ENCODE measurements around the gene VAMP1. TPM values are rescaled to one million over a fixed set of nuclear protein-coding genes. Genes with fewer than 3 reads are reported as not detected.

Gene VAMP1
- total and polyA plus RNA-seq, 4 donors, result 4.7 to 14.1 (median 6.3) TPM

DNA sequence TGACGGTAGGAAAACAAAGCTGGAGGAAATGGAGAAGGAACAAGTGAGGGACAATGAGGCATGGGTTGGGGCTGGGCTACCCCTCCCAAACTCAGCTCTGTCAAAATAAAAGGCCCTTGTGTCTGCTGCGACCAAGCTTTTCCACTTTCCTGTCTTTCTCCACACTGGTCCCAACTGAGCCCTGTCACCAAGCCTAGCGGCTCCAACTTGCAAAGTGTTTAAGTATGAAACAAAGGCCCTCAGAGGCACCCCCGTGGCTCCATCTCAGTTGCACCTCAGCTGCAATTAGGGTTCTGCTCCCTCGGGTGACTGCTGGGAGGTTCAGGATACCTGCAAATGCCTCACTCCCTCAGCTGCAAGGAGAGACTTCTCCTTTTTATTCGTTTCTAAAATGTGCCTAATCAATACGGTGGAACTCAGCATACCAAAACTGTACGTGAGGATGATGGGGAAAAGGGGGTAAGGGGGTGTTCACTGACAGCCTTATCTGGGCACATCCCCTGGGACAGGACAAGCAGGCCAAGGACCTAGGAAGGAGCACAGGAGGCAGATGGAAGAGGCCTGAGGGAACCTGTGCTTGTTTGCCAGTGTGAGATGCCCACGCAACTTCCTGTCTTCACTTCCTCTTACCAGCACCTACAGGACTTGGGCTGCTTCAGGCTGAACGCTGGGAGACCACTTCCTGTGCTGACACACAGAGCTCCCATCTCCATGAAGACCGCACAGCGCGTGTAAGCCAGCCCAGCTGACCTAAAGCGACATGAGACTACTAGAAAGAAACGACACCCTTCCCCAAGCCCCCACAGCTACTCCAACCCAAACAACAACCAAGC, 8.9 kb downstream of the VAMP1 start:
- Histone ChIP-seq H3K9ac (ENCODE audit: insufficient read depth in 1 of 2, low read length in 2 of 2) (no peak overlapping the region), H3K4me1 (ENCODE audit: control insufficient read depth in 5 of 5, insufficient read depth in 5 of 5, low read length in 5 of 5) (peaks cover 0 to 5% (median 0%) of the 10 kb centered on the region in 5 donors), H3K9me3 (ENCODE audit: control insufficient read depth in 4 of 4, insufficient read depth in 3 of 4, low read length in 3 of 4) (no peaks in the 10 kb centered on the region), H3K27ac (ENCODE audit: low read depth in 1 of 2, low read length in 1 of 2) (peak overlapping the region; percentile 14 to 84), H3K4me3 (no peak overlapping the region), H3K27me3 (ENCODE audit: control insufficient read depth in 3 of 3, insufficient read depth in 3 of 3, low read length in 2 of 3) (no peaks in the 10 kb centered on the region), H3K36me3 (ENCODE audit: control insufficient read depth in 4 of 4, insufficient read depth in 4 of 4, low read length in 4 of 4) (peaks cover 4 to 58% (median 38%) of the 10 kb centered on the region in 4 donors)
- ATAC-seq (ENCODE audit: insufficient read depth, low FRiP score) (peak; percentile 30), DNase-seq (peak; percentile 25 to 50 (median 31))
- 24 to 56% methylated on average over 15 of the region's 15 CpGs for WGBS, 2 donors
- TF ChIP-seq CTCF (IDR thresholded peaks at IDR 0.05; ENCODE audit: control extremely low read depth, extremely low read depth), result no peak

GRCh38 chr12:6460751-6461371, 9.6 kb downstream of the VAMP1 start:
- Histone ChIP-seq H3K27ac (ENCODE audit: low read depth in 1 of 2, low read length in 1 of 2) (peak overlapping the region; percentile 55 to 84), H3K9ac (ENCODE audit: insufficient read depth in 1 of 2, low read length in 2 of 2) (no peak overlapping the region), H3K4me3 (no peak overlapping the region), H3K36me3 (ENCODE audit: control insufficient read depth in 4 of 4, insufficient read depth in 4 of 4, low read length in 4 of 4) (peaks cover 4 to 53% (median 37%) of the 10 kb centered on the region in 4 donors), H3K4me1 (ENCODE audit: control insufficient read depth in 5 of 5, insufficient read depth in 5 of 5, low read length in 5 of 5) (peaks cover 0 to 5% (median 0%) of the 10 kb centered on the region in 5 donors), H3K27me3 (ENCODE audit: control insufficient read depth in 3 of 3, insufficient read depth in 3 of 3, low read length in 2 of 3) (no peaks in the 10 kb centered on the region), H3K9me3 (ENCODE audit: control insufficient read depth in 4 of 4, insufficient read depth in 3 of 4, low read length in 3 of 4) (no peaks in the 10 kb centered on the region)
- TF ChIP-seq CTCF (IDR thresholded peaks at IDR 0.05; ENCODE audit: control extremely low read depth, extremely low read depth), result no peak
- DNase-seq (no peak), ATAC-seq (ENCODE audit: insufficient read depth, low FRiP score) (no peak)
- 71 to 74% methylated on average over 10 of the region's 10 CpGs for WGBS, 2 donors

GRCh38 chr12:6459004-6459337, 11.5 kb downstream of the VAMP1 start:
- Histone ChIP-seq H3K4me3 (no peak overlapping the region), H3K27ac (ENCODE audit: low read depth in 1 of 2, low read length in 1 of 2) (no peak overlapping the region), H3K9ac (ENCODE audit: insufficient read depth in 1 of 2, low read length in 2 of 2) (no peak overlapping the region), H3K4me1 (ENCODE audit: control insufficient read depth in 5 of 5, insufficient read depth in 5 of 5, low read length in 5 of 5) (peaks cover 0 to 3% (median 0%) of the 10 kb centered on the region in 5 donors), H3K36me3 (ENCODE audit: control insufficient read depth in 4 of 4, insufficient read depth in 4 of 4, low read length in 4 of 4) (peaks cover 4 to 49% (median 23%) of the 10 kb centered on the region in 4 donors), H3K27me3 (ENCODE audit: control insufficient read depth in 3 of 3, insufficient read depth in 3 of 3, low read length in 2 of 3) (no peaks in the 10 kb centered on the region), H3K9me3 (ENCODE audit: control insufficient read depth in 4 of 4, insufficient read depth in 3 of 4, low read length in 3 of 4) (no peaks in the 10 kb centered on the region)
- 95 to 100% methylated on average over 2 of the region's 2 CpGs for WGBS, 2 donors
- no peak for DNase-seq
- no peak for ATAC-seq (ENCODE audit: insufficient read depth, low FRiP score)
- no peak for TF ChIP-seq CTCF (IDR thresholded peaks at IDR 0.05; ENCODE audit: control extremely low read depth, extremely low read depth)
